ENCODE measurements around the gene IRAK2.
"Not testable (repeated sequence)": the region's sequence is repeated elsewhere in the genome, so short reads cannot be mapped to it uniquely, and the experiment has no call there.

Gene IRAK2

DNA sequence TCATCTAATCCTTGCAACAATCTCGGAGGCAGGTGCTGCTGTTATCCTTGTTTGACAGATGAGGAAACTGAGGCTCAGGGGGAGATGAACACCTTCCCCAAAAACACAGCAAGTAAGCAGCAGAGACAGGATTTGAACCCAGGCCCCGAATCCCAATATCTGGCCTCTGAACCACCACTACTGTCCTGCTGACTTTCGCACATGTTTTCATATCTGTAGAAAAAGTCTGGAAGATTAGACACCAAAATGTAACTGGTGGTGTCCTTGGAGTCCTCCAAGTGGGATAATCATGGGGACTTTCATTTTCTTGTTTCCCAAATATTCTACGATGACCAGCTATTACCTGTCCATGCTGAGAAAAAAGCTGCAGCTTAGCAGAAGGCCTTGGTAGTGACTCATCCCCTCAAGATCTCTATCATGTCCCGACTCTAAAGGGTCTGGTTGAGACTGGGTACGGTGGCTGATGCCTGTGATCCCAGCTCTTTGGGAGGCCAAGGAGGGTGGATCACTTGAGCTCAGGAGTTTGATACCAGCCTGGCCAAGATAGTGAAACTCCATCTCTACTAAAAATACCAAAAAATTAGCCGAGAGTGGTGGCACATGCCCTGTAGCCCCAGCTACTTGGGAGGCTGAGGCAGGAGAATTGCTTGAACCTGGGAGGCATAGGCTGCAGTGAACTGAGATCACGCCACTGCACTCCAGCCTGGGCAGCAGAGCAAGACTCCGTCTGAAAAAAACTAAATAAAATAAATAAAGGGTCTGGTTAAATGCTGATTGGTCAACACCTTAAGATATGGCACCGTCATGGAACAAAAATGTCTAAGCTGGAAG lies 8.6 kb downstream of the IRAK2 start:
- H3K79me2 ChIP-seq (ENCODE audit: insufficient read depth, low read length), result no peaks in the 10 kb centered on the region
- peaks cover 7% of the 10 kb centered on the region; the same call in 1 of the 2 replicates for H3K9me3 ChIP-seq (ENCODE audit: insufficient read depth, low read depth, low read length)
- no peak overlapping the region for H3K9ac ChIP-seq (ENCODE audit: low read depth, low read length, poor library complexity, severe bottlenecking)
- H3K4me2 ChIP-seq (ENCODE audit: low read depth, low read length, poor library complexity, severe bottlenecking), result no peak overlapping the region
- H3K4me1 ChIP-seq (ENCODE audit: insufficient read depth, low read length, poor library complexity, severe bottlenecking), result no peaks in the 10 kb centered on the region
- H3K4me3 ChIP-seq (ENCODE audit: low read length, poor library complexity, severe bottlenecking), result no peak overlapping the region
- no peaks in the 10 kb centered on the region for H3K27me3 ChIP-seq (ENCODE audit: insufficient read depth, low read length, poor library complexity, severe bottlenecking)
- no peaks in the 10 kb centered on the region for H3K9me2 ChIP-seq (replicated peaks; ENCODE audit: low read depth, low read length)
- no peaks in the 10 kb centered on the region for H3K36me3 ChIP-seq (ENCODE audit: insufficient read depth, low read length)
- no peak for TF ChIP-seq EZH2phosphoT487 (IDR thresholded peaks at IDR 0.05; ENCODE audit: borderline replicate concordance)
- TF ChIP-seq, protein P1, sequence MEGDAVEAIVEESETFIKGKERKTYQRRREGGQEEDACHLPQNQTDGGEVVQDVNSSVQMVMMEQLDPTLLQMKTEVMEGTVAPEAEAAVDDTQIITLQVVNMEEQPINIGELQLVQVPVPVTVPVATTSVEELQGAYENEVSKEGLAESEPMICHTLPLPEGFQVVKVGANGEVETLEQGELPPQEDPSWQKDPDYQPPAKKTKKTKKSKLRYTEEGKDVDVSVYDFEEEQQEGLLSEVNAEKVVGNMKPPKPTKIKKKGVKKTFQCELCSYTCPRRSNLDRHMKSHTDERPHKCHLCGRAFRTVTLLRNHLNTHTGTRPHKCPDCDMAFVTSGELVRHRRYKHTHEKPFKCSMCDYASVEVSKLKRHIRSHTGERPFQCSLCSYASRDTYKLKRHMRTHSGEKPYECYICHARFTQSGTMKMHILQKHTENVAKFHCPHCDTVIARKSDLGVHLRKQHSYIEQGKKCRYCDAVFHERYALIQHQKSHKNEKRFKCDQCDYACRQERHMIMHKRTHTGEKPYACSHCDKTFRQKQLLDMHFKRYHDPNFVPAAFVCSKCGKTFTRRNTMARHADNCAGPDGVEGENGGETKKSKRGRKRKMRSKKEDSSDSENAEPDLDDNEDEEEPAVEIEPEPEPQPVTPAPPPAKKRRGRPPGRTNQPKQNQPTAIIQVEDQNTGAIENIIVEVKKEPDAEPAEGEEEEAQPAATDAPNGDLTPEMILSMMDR (conservative IDR thresholded peaks at IDR 0.05; ENCODE audit: low read length), result no peak
- no peaks in the 10 kb centered on the region for H3F3A ChIP-seq (ENCODE audit: low read depth)
- H2AFZ ChIP-seq (ENCODE audit: low read length), result no peak overlapping the region
- no peaks in the 10 kb centered on the region for H4K20me1 ChIP-seq (ENCODE audit: insufficient read depth, low read length, poor library complexity, severe bottlenecking)

DNA sequence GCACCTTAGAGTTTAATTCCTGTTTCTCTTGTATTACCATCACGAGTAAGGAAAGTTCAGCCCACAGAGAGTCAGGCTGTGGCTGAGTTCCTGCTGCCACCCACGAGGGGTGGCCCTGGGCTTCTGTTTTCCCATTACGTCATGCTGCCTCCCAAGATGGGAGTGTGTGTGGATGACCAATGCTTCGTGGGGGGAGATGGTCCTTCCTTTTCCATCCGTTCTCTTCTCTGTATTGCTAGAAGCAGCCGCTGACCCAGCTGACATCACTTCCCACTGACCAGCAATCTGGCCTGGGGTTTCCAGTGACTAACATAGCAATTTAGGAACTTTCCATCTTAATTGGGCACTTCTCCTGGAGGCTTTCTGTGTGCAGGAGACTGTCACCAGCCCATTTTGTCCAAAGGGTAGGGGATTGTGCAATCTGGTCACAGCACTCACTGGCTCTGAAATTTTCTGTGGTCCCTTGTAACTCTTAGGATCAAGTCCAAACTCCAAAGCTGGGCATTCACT lies 9.3 kb downstream of the IRAK2 start:
- Histone ChIP-seq H3F3A (ENCODE audit: low read depth) (no peaks in the 10 kb centered on the region), H3K9me2 (replicated peaks; ENCODE audit: low read depth, low read length) (no peaks in the 10 kb centered on the region), H3K4me1 (ENCODE audit: insufficient read depth, low read length, poor library complexity, severe bottlenecking) (no peaks in the 10 kb centered on the region), H3K9me3 (ENCODE audit: insufficient read depth, low read depth, low read length) (peaks cover 1% of the 10 kb centered on the region; the same call in 1 of the 2 replicates), H3K79me2 (ENCODE audit: insufficient read depth, low read length) (no peaks in the 10 kb centered on the region), H3K4me2 (ENCODE audit: low read depth, low read length, poor library complexity, severe bottlenecking) (no peak overlapping the region), H4K20me1 (ENCODE audit: insufficient read depth, low read length, poor library complexity, severe bottlenecking) (no peaks in the 10 kb centered on the region), H3K9ac (ENCODE audit: low read depth, low read length, poor library complexity, severe bottlenecking) (no peak overlapping the region), H3K36me3 (ENCODE audit: insufficient read depth, low read length) (no peaks in the 10 kb centered on the region), H3K27me3 (ENCODE audit: insufficient read depth, low read length, poor library complexity, severe bottlenecking) (no peaks in the 10 kb centered on the region), H2AFZ (ENCODE audit: low read length) (no peak overlapping the region), H3K4me3 (ENCODE audit: low read length, poor library complexity, severe bottlenecking) (no peak overlapping the region)
- TF ChIP-seq, protein P1 (conservative IDR thresholded peaks at IDR 0.05; ENCODE audit: low read length), result no peak
- TF ChIP-seq EZH2phosphoT487 (IDR thresholded peaks at IDR 0.05; ENCODE audit: borderline replicate concordance), result no peak

DNA sequence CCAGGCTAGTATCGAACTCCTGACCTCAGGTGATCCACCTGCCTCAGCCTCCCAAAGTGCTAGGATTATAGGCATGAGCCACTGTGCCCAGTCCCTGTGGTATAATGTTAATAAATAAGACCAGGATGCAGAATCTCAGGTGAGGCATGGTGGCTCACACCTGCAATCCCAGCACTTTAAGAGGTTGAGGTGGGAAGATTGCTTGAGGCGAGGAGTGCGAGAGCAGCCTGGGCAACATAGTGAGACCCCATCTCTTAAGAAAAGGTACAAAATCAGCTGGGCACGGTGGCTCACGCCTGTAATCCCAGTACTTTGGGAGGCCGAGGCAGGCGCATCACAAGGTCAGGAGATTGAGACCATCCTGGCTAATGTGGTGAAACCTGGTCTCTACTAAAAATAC lies 10.6 kb downstream of the IRAK2 start:
- H3F3A ChIP-seq (ENCODE audit: low read depth); H4K20me1 ChIP-seq (ENCODE audit: insufficient read depth, low read length, poor library complexity, severe bottlenecking); H2AFZ ChIP-seq (ENCODE audit: low read length); H3K4me3 ChIP-seq (ENCODE audit: low read length, poor library complexity, severe bottlenecking); H3K4me1 ChIP-seq (ENCODE audit: insufficient read depth, low read length, poor library complexity, severe bottlenecking); H3K9me2 ChIP-seq (replicated peaks; ENCODE audit: low read depth, low read length); H3K4me2 ChIP-seq (ENCODE audit: low read depth, low read length, poor library complexity, severe bottlenecking); H3K9ac ChIP-seq (ENCODE audit: low read depth, low read length, poor library complexity, severe bottlenecking); H3K36me3 ChIP-seq (ENCODE audit: insufficient read depth, low read length); H3K27me3 ChIP-seq (ENCODE audit: insufficient read depth, low read length, poor library complexity, severe bottlenecking); H3K79me2 ChIP-seq (ENCODE audit: insufficient read depth, low read length); H3K9me3 ChIP-seq (ENCODE audit: insufficient read depth, low read depth, low read length): not testable (repeated sequence)

DNA sequence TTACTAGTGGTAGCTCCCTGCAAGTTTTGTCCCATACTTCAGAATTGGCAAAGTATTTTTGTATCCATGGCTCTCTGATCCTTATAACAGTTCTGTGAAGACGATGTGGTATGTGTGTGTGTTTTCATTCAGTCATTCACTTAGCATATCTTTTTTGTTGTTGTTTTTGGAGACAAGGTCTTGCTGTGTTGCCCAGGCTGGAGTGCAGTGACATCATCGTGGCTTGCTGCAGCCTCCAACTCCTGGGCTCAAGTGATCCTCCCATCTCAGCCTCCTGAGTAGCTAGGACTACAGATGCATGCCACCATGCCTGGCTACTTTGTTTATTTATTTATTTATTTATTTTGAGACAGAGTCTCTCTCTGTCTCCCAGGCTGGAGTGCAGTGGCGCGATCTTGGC lies 11.4 kb downstream of the IRAK2 start:
- not testable (repeated sequence) for H3K79me2 ChIP-seq (ENCODE audit: insufficient read depth, low read length); H3K4me3 ChIP-seq (ENCODE audit: low read length, poor library complexity, severe bottlenecking); H3K9me2 ChIP-seq (replicated peaks; ENCODE audit: low read depth, low read length); H3F3A ChIP-seq (ENCODE audit: low read depth); H3K4me2 ChIP-seq (ENCODE audit: low read depth, low read length, poor library complexity, severe bottlenecking); H3K27me3 ChIP-seq (ENCODE audit: insufficient read depth, low read length, poor library complexity, severe bottlenecking); H3K9ac ChIP-seq (ENCODE audit: low read depth, low read length, poor library complexity, severe bottlenecking); H3K36me3 ChIP-seq (ENCODE audit: insufficient read depth, low read length); H3K9me3 ChIP-seq (ENCODE audit: insufficient read depth, low read depth, low read length); H4K20me1 ChIP-seq (ENCODE audit: insufficient read depth, low read length, poor library complexity, severe bottlenecking); H2AFZ ChIP-seq (ENCODE audit: low read length); H3K4me1 ChIP-seq (ENCODE audit: insufficient read depth, low read length, poor library complexity, severe bottlenecking)
